Stromal cell of bone marrow (primary cell): Measurements from ENCODE around the gene MYH14.

Source experiments
- DNase-seq: peaks from one replicate; pipeline ENCODE4 v3.0.0-alpha.2; 2012; ENCODE audit warnings: low read depth

MYH14 gene

GRCh38 chr19:50261446-50261970 lies 58.1 kb downstream of the MYH14 start:
- no peak for DNase-seq

- no peak for DNase-seq
These were observed 59.8 kb downstream of the MYH14 start for GRCh38 chr19:50263176-50263575.

- DNase-seq = no peak
These were observed 61.2 kb downstream of the MYH14 start for GRCh38 chr19:50264483-50265186.

- no peak for DNase-seq
These were observed 62.6 kb downstream of the MYH14 start for GRCh38 chr19:50266041-50266440.

- no peak for DNase-seq
These were observed 63.5 kb downstream of the MYH14 start for GRCh38 chr19:50266896-50267295.

GRCh38 chr19:50268041-50268440 lies 64.6 kb downstream of the MYH14 start:
- no peak for DNase-seq

GRCh38 chr19:50268501-50268900 lies 65.1 kb downstream of the MYH14 start:
- no peak for DNase-seq

GRCh38 chr19:50269653-50270052 lies 66.2 kb downstream of the MYH14 start:
- no peak for DNase-seq

GRCh38 chr19:50272263-50272897 lies 69.0 kb downstream of the MYH14 start:
- DNase-seq = no peak

GRCh38 chr19:50273821-50274220 lies 70.4 kb downstream of the MYH14 start:
- DNase-seq = no peak

GRCh38 chr19:50275577-50276368 lies 72.4 kb downstream of the MYH14 start:
- DNase-seq = no peak

GRCh38 chr19:50276370-50277063 lies 73.1 kb downstream of the MYH14 start:
- DNase-seq = no peak

- no peak for DNase-seq
These were observed 74.7 kb downstream of the MYH14 start for GRCh38 chr19:50277966-50278580.

GRCh38 chr19:50280074-50280473 lies 76.7 kb downstream of the MYH14 start:
- DNase-seq = no peak

GRCh38 chr19:50280983-50281382 lies 77.6 kb downstream of the MYH14 start:
- DNase-seq = no peak

GRCh38 chr19:50281491-50281890 lies 78.1 kb downstream of the MYH14 start:
- DNase-seq = no peak

GRCh38 chr19:50285833-50286232 lies 82.4 kb downstream of the MYH14 start:
- no peak for DNase-seq

GRCh38 chr19:50286443-50286842 lies 83.0 kb downstream of the MYH14 start:
- no peak for DNase-seq

GRCh38 chr19:50287331-50287730 lies 83.9 kb downstream of the MYH14 start:
- DNase-seq = no peak

- no peak for DNase-seq
These were observed 85.5 kb downstream of the MYH14 start for GRCh38 chr19:50288954-50289353.

- DNase-seq = no peak
These were observed 86.6 kb downstream of the MYH14 start for GRCh38 chr19:50290011-50290410.

GRCh38 chr19:50290775-50291174 lies 87.4 kb downstream of the MYH14 start:
- DNase-seq = no peak
